Raji (cell line): ENCODE results near the gene ZNF526.

Experiments
- POLR2A ChIP-seq: IDR thresholded peaks from 2 replicates; pipeline ENCODE4 v1.6.1; 2011; ENCODE audit warnings: low read depth, low read length, control low read depth; ENCODE audit not compliant: insufficient read depth

ZNF526 gene

GRCh38 chr19:42229855-42230351 lies 9.8 kb downstream of the ZNF526 start:
- TF ChIP-seq POLR2A, result no peak

- no peak for TF ChIP-seq POLR2A
Measured at GRCh38 chr19:42230571-42230970, 10.5 kb downstream of the ZNF526 start.

- TF ChIP-seq POLR2A, result no peak
Measured at GRCh38 chr19:42232435-42232834, 12.3 kb downstream of the ZNF526 start.

GRCh38 chr19:42233106-42233505 lies 13.0 kb downstream of the ZNF526 start:
- 0 out of 2 replicates have a peak, but pooled peaks have one; percentile 9 for TF ChIP-seq POLR2A

GRCh38 chr19:42233678-42234292 lies 13.7 kb downstream of the ZNF526 start:
- no peak for TF ChIP-seq POLR2A

GRCh38 chr19:42234364-42234763 lies 14.3 kb downstream of the ZNF526 start:
- TF ChIP-seq POLR2A, result no peak

GRCh38 chr19:42235181-42235580 lies 15.1 kb downstream of the ZNF526 start:
- TF ChIP-seq POLR2A, result no peak

- no peak for TF ChIP-seq POLR2A
Measured at GRCh38 chr19:42239544-42240220, 19.6 kb downstream of the ZNF526 start.

GRCh38 chr19:42241279-42241678 lies 21.2 kb downstream of the ZNF526 start:
- no peak for TF ChIP-seq POLR2A

GRCh38 chr19:42242069-42242511 lies 22.0 kb downstream of the ZNF526 start:
- TF ChIP-seq POLR2A, result no peak

- TF ChIP-seq POLR2A, result peak; percentile 91
Measured at GRCh38 chr19:42242512-42243409, 22.6 kb downstream of the ZNF526 start, which contains the start of gene GSK3A. Gene GSK3A (minus strand): TSS chr19:42242602. CDS start chr19:42242465, 137 bp downstream.

- peak; percentile 39 for TF ChIP-seq POLR2A
Measured at GRCh38 chr19:42244347-42245220, 24.5 kb downstream of the ZNF526 start.

- no peak for TF ChIP-seq POLR2A
Measured at GRCh38 chr19:42245231-42245630, 25.1 kb downstream of the ZNF526 start.

GRCh38 chr19:42246143-42246921 lies 26.2 kb downstream of the ZNF526 start:
- TF ChIP-seq POLR2A, result no peak; the same call in 1 of the 2 replicates
